NCI-H146 treated with DMSO at 0.1 percent for 48 hours (cell line): ENCODE results near the gene SRCIN1.
"Not testable (repeated sequence)": the region's sequence is repeated elsewhere in the genome, so short reads cannot be mapped to it uniquely, and the experiment has no call there.

Experiments
- DNase-seq: peaks from one replicate; lab custom pipeline; 2025; ENCODE audit not compliant: unreplicated experiment; lab: John Stamatoyannopoulos, UW

The SRCIN1 gene

GRCh38 chr17:38511150-38512108 lies 94.3 kb downstream of the SRCIN1 start:
- no peak for DNase-seq

DNA sequence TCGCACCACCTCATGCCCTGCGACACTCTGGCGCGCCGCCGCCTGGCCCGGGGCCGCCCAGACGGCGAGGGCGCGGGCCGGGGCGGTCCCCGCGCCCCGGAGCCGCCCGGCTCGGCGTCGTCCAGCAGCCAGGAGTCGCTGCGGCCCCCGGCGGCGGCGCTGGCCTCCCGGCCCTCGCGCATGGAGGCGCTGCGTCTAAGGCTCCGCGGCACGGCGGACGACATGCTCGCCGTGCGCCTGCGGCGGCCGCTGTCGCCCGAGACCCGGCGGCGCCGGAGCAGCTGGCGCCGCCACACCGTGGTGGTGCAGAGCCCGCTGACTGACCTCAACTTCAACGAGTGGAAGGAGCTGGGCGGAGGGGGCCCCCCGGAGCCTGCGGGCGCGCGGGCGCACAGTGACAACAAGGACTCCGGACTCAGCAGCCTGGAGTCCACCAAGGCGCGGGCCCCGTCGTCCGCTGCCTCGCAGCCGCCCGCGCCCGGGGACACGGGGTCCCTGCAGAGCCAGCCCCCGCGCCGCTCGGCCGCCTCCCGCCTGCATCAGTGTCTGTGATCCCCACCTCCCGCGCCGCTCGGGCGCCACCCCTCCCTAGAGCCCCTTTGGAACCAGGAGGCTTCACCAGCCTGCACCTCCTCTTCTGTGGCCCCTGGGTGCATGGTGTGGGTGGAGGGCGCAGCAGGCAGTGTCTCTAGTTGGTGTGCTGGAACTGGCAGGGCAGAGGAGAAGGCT lies 95.2 kb downstream of the SRCIN1 start:
- no peak for DNase-seq

DNA sequence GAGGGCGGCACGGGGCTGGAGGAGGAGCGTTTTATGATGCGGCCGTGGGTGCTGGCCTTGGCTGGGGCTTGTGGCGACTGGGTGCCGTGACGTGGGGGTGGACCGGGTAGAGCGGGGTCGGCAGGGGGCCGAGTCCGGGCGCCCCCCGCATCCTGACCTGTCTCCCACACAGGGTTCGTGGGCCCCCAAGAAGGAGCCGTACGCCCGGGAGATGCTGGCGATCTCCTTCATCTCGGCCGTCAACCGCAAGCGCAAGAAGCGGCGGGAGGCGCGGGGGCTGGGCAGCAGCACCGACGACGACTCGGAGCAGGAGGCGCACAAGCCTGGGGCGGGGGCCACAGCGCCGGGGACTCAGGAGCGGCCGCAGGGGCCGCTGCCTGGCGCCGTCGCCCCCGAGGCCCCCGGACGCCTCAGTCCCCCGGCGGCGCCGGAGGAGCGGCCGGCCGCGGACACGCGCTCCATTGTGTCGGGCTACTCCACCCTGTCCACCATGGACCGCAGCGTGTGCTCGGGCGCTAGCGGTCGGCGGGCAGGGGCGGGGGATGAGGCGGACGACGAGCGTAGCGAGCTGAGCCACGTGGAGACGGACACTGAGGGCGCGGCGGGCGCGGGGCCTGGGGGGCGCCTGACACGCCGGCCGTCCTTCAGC lies 95.9 kb downstream of the SRCIN1 start:
- no peak for DNase-seq

GRCh38 chr17:38508954-38509771 lies 96.6 kb downstream of the SRCIN1 start:
- no peak for DNase-seq

DNA sequence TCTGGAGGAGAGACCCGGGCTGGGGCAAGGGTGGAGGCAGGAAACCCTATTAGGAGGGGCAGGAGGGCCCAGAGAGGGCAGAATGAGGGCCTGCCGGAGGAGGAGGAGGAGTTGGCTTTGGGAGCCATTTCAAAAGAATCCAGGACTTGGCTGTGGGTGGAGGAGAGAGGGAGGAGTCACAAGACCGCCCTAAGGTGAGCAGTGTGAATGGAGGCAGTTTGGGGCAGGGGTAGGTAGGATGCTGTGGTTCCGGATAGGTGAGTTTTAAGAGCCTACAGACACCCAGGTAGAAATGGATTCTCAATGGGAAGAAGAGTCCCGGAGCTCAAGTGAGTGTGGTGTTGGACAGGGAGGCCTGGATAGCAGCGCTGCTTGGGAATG lies 97.2 kb downstream of the SRCIN1 start:
- DNase-seq = no peak

- no peak for DNase-seq
These were observed 97.7 kb downstream of the SRCIN1 start for GRCh38 chr17:38507921-38508569.

- DNase-seq = no peak
These were observed 98.3 kb downstream of the SRCIN1 start for GRCh38 chr17:38507436-38507835.

DNA sequence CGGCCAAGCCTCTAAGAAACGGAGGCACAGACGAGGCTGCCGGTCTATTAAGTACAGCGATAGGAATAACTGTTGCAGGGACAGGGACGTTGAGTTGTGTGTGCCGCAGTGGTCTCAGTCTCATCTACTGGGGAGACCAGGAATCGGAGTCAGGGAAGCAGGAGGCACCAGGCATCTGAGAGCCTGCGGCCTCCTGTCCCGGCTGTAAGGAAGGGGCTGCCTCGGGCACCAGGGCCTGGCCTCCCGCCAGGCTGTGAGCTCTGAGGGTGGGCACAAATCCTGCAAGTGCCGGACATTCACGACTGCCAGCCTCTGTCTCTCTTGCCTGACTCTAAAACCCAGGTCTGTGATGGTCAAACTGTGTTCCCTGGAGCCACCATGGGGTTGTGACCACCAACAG lies 101.5 kb downstream of the SRCIN1 start:
- no peak for DNase-seq

GRCh38 chr17:38503286-38503913 lies 102.4 kb downstream of the SRCIN1 start:
- DNase-seq = not testable (repeated sequence)

DNA sequence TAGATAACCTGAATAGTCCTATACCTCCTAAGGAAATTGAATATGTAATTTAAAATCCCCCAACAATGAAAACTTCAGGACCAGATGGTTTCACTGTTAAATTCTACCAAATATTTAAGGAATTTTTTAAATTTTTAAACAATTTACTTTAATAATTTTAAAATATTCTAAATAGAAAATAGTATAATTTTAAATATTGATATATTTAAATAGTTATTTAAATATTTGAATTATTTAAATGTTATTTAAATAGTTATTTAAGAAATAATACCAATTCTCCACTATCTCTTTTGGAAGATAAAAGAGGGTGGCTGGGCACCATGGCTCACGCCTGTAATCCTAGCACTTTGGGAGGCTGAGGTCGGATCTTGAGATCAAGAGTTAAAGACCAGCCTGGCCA lies 104.0 kb downstream of the SRCIN1 start:
- not testable (repeated sequence) for DNase-seq

DNA sequence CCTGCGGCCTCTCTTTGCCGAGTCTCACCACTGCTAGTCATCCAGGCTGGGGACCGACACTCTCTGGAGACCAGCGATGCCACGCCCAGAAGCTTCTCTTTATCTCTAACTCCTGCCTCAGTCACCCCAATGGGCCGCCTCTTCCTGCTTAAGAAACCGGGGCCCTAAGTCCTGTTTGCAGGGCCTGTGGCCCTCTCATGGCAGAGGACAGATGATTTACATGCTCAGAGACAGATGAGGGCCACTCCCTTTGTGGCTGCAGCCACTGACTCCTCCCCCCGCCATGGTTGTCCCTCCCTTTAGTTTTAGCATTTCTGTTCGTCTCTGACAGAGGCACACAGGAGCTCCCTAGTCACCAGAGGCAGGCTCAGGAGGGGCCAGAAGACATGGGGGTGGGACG lies 106.5 kb downstream of the SRCIN1 start:
- not testable (repeated sequence) for DNase-seq

DNA sequence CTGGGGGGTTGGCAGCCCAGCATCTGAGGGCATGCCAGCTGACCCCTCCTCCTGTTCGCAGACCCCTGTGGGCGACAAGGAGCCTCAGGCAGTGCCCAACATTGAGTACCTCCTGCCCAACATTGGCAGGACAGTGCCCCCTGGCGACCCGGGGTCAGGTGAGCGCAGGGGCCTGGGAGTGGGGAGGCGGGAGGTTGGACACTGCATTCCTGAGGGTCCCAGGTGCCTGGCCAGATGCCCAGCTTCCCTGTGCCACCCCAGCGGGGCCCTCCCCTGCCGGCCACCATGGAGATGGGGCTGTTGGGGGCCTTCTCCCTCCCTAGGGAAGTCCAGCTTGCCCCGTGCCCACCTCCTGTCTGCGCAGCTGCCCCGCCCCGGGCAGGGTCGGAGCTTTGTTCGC lies 107.4 kb downstream of the SRCIN1 start:
- no peak for DNase-seq

DNA sequence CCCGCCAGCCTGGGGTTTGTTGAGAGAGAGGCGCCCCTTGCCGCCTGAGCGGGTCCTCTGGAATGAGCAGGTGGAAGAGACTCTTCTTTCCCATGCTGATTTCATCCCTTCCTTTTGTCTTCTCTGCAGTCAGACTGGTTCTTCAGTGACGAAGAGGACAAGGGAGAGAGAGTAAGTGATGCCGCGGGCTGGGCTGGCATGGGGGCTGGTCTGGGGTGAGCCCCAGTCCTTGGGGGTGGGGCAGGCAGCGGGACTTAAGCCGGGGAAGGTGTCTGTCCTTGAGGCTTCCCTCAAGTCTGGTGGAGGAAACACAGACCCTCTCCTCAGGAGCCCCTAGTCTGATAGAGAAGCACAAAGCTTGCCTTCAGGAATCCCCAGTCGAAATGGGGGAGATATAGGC lies 108.1 kb downstream of the SRCIN1 start:
- DNase-seq = not testable (repeated sequence)

DNA sequence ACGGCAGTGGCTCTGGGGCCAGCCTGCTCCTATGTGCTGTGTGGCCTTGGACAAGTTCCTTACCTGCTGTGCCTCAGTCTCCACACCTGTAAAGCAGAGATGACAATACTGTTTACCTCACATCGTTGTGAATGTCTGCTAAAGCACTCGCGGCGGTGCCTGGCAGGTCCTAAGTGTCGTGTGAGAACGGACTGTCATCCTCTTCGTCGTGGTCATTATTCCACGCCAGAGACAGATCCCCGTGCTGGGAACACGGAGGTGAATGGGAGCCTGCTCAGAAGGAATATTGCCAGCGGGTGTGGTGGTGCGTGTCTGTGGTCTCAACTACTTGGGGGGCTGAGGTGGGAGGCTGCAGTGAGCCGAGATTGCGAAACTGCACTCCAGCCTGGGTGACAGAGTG lies 111.6 kb downstream of the SRCIN1 start:
- not testable (repeated sequence) for DNase-seq

GRCh38 chr17:38492067-38493040 lies 113.4 kb downstream of the SRCIN1 start:
- peak; percentile 49 for DNase-seq

GRCh38 chr17:38491346-38492066 lies 114.2 kb downstream of the SRCIN1 start:
- DNase-seq = not testable (repeated sequence)

- DNase-seq = not testable (repeated sequence)
These were observed 116.0 kb downstream of the SRCIN1 start for GRCh38 chr17:38489774-38490173.
